ENCODE data around the gene PRKCZ. TPM values are rescaled to one million over a fixed set of nuclear protein-coding genes. Genes with fewer than 3 reads are reported as not detected.
A peak's percentile ranks its signal among the peaks of the same experiment; 100 is the strongest.

The PRKCZ gene
- total RNA-seq, 2 donors from 2014 or later = 12.4 to 20.7 TPM

GRCh38 chr1:2176615-2177014 lies 126.4 kb downstream of the PRKCZ start:
- no peak for DNase-seq
- intact Hi-C loops (cut with DNase I) = no loop called here
- ATAC-seq = no peak

- intact Hi-C loops (cut with DNase I) = no loop called here
- ATAC-seq = no peak
- DNase-seq = no peak
Observed at GRCh38 chr1:2177541-2177940, 127.3 kb downstream of the PRKCZ start.

GRCh38 chr1:2177946-2178538 lies 127.8 kb downstream of the PRKCZ start:
- DNase-seq = no peak
- intact Hi-C loops (cut with DNase I) = no loop called here
- ATAC-seq = no peak

- DNase-seq (no peak), ATAC-seq (no peak)
- intact Hi-C loops (cut with DNase I) = no loop called here
Observed at GRCh38 chr1:2178875-2179274, 128.7 kb downstream of the PRKCZ start.

GRCh38 chr1:2179283-2180013 lies 129.2 kb downstream of the PRKCZ start:
- intact Hi-C loops (cut with DNase I) = no loop called here
- no peak for ATAC-seq
- DNase-seq = no peak

- ATAC-seq = no peak
- DNase-seq = no peak
- intact Hi-C loops (cut with DNase I) = no loop called here
Observed at GRCh38 chr1:2180297-2181245, 130.4 kb downstream of the PRKCZ start.

- ATAC-seq (no peak), DNase-seq (no peak)
- intact Hi-C loops (cut with DNase I) = no loop called here
Observed at GRCh38 chr1:2181271-2181670, 131.1 kb downstream of the PRKCZ start.

- DNase-seq (no peak), ATAC-seq (no peak)
- intact Hi-C loops (cut with DNase I) = no loop called here
Observed at GRCh38 chr1:2181752-2182151, 131.5 kb downstream of the PRKCZ start.

GRCh38 chr1:2182376-2182775 lies 132.2 kb downstream of the PRKCZ start:
- ATAC-seq = no peak
- intact Hi-C loops (cut with DNase I) = no loop called here
- DNase-seq = no peak

- DNase-seq (no peak), ATAC-seq (no peak)
- intact Hi-C loops (cut with DNase I) = no loop called here
Observed at GRCh38 chr1:2183937-2184334, 133.7 kb downstream of the PRKCZ start.

GRCh38 chr1:2184531-2184930 lies 134.3 kb downstream of the PRKCZ start:
- intact Hi-C loops (cut with DNase I) = no loop called here
- DNase-seq = no peak
- no peak for ATAC-seq

GRCh38 chr1:2184934-2185333 lies 134.7 kb downstream of the PRKCZ start:
- intact Hi-C loops (cut with DNase I) = no loop called here
- ATAC-seq (no peak), DNase-seq (no peak)

GRCh38 chr1:2185880-2186855 lies 136.0 kb downstream of the PRKCZ start:
- intact Hi-C loops (cut with DNase I) = no loop called here
- DNase-seq = no peak
- ATAC-seq = no peak

- DNase-seq (no peak), ATAC-seq (no peak)
- intact Hi-C loops (cut with DNase I) = no loop called here
Observed at GRCh38 chr1:2186901-2187300, 136.7 kb downstream of the PRKCZ start.

- DNase-seq = no peak
- no peak for ATAC-seq
- intact Hi-C loops (cut with DNase I) = no loop called here
Observed at GRCh38 chr1:2187619-2188018, 137.4 kb downstream of the PRKCZ start.

- intact Hi-C loops (cut with DNase I) = no loop called here
- DNase-seq (no peak), ATAC-seq (no peak)
Observed at GRCh38 chr1:2188336-2188735, 138.1 kb downstream of the PRKCZ start.

GRCh38 chr1:2189459-2190425 lies 139.5 kb downstream of the PRKCZ start:
- DNase-seq (peak; percentile 89), ATAC-seq (peak; percentile 91 to 92)
- intact Hi-C loops (cut with DNase I) = loop anchor here in 1 of 2 donors (10.0 kb wide), 1 partner anchor 125 kb away; no protein-coding TSS in a partner anchor

All from left cardiac atrium (tissue), 4 donors.